Effector memory CD8-positive, alpha-beta T cell (primary cell): ENCODE results near the gene C19orf12.

Experiments
- ATAC-seq: fragments of 150-1000 bp; cut with Tn5 transposase; replicated peaks from 2 replicates; pipeline ENCODE4 v1.10.0; 2021; ENCODE audit warnings: mild to moderate bottlenecking, moderate library complexity
- DNase-seq, 3 experiments: peaks; one replicate each; pipeline ENCODE4 v3.0.0; 2021
- H3K27ac Mint-ChIP-seq, 2 donors: one replicate each; pipeline ENCODE4 v1.8.0; 2022; ENCODE audit warnings: mild to moderate bottlenecking in 2 of 2, mixed read lengths in 2 of 2, moderate library complexity in 2 of 2
- H3K27me3 Mint-ChIP-seq, 2 donors: one replicate each; pipeline ENCODE4 v1.8.0; 2022; ENCODE audit warnings: mixed read lengths in 2 of 2
- H3K36me3 Mint-ChIP-seq: one replicate; pipeline ENCODE4 v1.8.0; 2022; ENCODE audit warnings: mild to moderate bottlenecking, moderate library complexity, mixed read lengths; ENCODE audit not compliant: insufficient read depth
- H3K4me1 Mint-ChIP-seq, 2 donors: one replicate each; pipeline ENCODE4 v1.8.0; 2022; ENCODE audit warnings: low read depth in 2 of 2, mixed read lengths in 2 of 2
- H3K4me3 Mint-ChIP-seq, 2 donors: one replicate each; pipeline ENCODE4 v1.8.0; 2022; ENCODE audit warnings: mild to moderate bottlenecking in 2 of 2, mixed read lengths in 2 of 2, moderate library complexity in 2 of 2
- H3K9me3 Mint-ChIP-seq, 2 donors: one replicate each; pipeline ENCODE4 v1.8.0; 2022; ENCODE audit warnings: mixed read lengths in 2 of 2

C19orf12 gene

DNA sequence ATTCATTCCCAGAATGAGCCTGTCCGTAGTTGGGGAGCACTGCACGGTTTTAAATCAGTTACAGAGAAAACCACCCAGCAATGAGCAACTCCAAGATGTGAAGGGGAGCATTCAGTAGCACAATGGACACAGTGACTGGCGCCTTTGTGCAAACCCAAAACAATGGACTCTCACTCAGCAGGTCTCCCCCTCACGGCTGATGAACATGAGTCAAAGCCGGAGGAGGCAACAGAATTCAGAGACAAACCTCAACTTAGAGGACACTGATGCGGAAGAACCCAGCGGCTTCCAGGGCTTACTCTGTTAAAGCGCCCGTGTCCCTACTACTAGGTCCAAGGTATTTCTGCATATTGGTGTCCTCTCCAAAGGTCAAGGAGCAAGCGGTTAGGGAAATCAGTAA, 32.1 kb downstream of the C19orf12 start:
- Mint-ChIP-seq H3K4me1 (peaks cover 60 to 62% of the 10 kb centered on the region in 2 donors), H3K36me3 (peaks cover 35% of the 10 kb centered on the region), H3K4me3 (peak overlapping the region in 1 of 2 donors; percentile 21), H3K9me3 (no peaks in the 10 kb centered on the region), H3K27me3 (no peaks in the 10 kb centered on the region), H3K27ac (no peak overlapping the region)
- ATAC-seq, result no peak
- no peak for DNase-seq

DNA sequence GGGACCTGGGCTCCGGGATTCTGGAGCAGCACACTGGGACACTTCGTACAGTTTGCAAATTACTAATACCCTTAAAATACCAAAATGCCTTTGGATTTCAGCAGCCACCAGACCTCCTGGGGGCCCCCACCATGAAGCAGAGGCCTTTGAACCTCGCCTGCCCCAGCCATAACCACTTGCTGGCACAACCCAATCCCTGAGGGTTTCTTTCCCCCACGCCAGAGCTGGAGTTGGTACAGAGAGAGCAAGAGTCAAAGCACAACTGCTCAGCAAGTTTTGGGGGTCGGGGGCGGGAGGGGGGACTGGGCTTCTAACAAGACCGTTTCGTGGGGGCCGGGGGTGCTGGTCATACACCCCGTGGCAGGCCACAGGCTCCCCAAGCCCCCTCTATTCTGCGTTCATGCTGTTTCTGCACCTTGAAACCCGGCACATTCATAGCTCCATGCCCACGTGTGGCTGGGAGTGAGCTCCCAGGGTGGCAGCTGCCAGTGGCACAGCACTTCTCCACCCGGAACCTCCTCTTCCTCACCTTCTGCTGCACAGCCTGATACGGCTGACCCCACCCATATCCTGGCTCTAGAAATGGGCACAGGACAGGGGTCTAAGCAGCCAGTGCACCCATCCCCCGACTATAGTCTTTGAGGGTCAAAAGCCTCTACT, 32.7 kb downstream of the C19orf12 start:
- ATAC-seq (no peak), DNase-seq (no peak)
- H3K27ac Mint-ChIP-seq, result peak overlapping the region in 1 of 2 donors; percentile 95
- H3K4me1 Mint-ChIP-seq, result peaks cover 63 to 67% of the 10 kb centered on the region in 2 donors
- no peaks in the 10 kb centered on the region for H3K27me3 Mint-ChIP-seq
- H3K36me3 Mint-ChIP-seq, result peaks cover 39% of the 10 kb centered on the region
- no peaks in the 10 kb centered on the region for H3K9me3 Mint-ChIP-seq
- peak overlapping the region in 1 of 2 donors; percentile 21 for H3K4me3 Mint-ChIP-seq

DNA sequence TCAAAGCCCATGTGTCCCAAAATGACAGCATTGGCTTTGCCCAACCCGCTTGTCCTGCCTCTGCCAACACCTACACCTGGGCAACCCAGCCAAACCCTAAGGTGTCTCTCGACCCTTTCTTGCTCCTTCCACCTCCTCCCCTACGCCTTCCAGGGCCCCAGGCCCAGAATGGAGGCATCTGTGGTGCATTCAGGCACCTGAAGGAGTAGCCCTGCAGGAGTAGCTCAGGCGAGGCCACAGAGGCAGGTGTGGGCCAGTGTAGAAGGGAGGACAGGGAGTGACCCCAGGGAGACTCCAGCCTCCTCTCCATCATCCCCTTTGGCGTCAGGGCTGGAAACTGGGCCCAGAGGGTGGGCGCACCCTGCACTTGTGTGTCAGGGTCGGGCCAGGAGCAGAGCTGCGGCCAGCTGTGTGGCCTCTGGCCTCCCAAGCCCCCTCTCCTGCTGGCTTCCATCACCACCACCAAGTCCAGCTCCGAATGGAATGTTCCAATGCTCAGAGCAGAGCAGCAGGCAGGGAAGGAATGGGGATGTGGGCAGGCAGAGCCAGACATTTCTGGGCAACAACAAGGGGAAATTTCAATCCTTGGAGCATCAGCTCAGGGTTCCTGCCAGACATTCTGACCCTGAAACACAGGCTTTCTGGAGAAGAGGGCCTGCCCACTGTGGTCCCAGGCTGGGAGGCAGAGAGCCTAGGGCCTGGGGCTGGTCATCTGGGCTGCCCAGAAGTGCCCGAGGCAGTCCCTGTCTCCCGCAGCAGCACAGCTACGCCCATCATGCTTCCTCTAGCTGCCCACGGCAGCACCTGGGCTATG, 33.4 kb downstream of the C19orf12 start:
- DNase-seq (no peak), ATAC-seq (no peak)
- no peaks in the 10 kb centered on the region for H3K9me3 Mint-ChIP-seq
- peak overlapping the region; percentile 81 to 84 for H3K4me3 Mint-ChIP-seq
- H3K36me3 Mint-ChIP-seq, result peaks cover 43% of the 10 kb centered on the region
- H3K27me3 Mint-ChIP-seq, result no peaks in the 10 kb centered on the region
- H3K4me1 Mint-ChIP-seq, result peaks cover 65 to 69% of the 10 kb centered on the region in 2 donors
- H3K27ac Mint-ChIP-seq, result peak overlapping the region; percentile 92 to 95

DNA sequence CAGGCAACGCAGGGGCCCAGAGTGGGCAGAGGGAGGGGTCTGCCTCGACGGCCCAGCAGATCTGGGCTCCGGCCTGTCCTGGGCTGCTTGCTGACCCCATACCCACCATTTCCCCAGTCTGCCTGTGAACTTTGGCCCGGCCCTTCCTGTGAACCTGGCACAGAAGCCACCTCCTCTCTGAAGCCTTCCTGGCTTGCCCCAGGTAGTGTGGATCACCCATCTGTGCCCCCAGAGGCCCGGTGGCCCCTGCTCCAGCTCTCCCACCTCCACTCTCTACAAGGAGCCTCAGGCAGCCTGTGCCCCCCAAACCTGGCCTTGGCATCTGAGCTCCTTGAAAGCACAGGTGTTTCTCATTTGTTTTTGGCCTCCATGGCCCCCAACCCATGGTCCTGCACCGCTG, 34.1 kb downstream of the C19orf12 start:
- ATAC-seq, result peak; percentile 0
- Mint-ChIP-seq H3K27me3 (no peaks in the 10 kb centered on the region), H3K36me3 (peaks cover 50% of the 10 kb centered on the region), H3K27ac (peak overlapping the region; percentile 92 to 95), H3K9me3 (no peaks in the 10 kb centered on the region), H3K4me1 (peaks cover 67 to 68% of the 10 kb centered on the region in 2 donors), H3K4me3 (peak overlapping the region; percentile 81 to 84)
- DNase-seq, result no peak

GRCh38 chr19:29680447-29680846, 34.6 kb downstream of the C19orf12 start:
- Mint-ChIP-seq H3K27ac (peak overlapping the region; percentile 92 to 95), H3K27me3 (no peaks in the 10 kb centered on the region), H3K9me3 (no peaks in the 10 kb centered on the region), H3K4me3 (peak overlapping the region; percentile 81 to 84), H3K36me3 (peaks cover 55% of the 10 kb centered on the region), H3K4me1 (peaks cover 68% of the 10 kb centered on the region in 2 donors)
- DNase-seq, result peak; percentile 85 to 87 (median 87)
- ATAC-seq, result peak; percentile 94

- Mint-ChIP-seq H3K27me3 (no peaks in the 10 kb centered on the region), H3K4me1 (peaks cover 65 to 66% of the 10 kb centered on the region in 2 donors), H3K27ac (peak overlapping the region; percentile 92 to 95), H3K9me3 (no peaks in the 10 kb centered on the region), H3K36me3 (peaks cover 62% of the 10 kb centered on the region), H3K4me3 (peak overlapping the region; percentile 81 to 84)
- DNase-seq (no peak), ATAC-seq (no peak)
Observed at GRCh38 chr19:29679598-29680210, 35.4 kb downstream of the C19orf12 start.

DNA sequence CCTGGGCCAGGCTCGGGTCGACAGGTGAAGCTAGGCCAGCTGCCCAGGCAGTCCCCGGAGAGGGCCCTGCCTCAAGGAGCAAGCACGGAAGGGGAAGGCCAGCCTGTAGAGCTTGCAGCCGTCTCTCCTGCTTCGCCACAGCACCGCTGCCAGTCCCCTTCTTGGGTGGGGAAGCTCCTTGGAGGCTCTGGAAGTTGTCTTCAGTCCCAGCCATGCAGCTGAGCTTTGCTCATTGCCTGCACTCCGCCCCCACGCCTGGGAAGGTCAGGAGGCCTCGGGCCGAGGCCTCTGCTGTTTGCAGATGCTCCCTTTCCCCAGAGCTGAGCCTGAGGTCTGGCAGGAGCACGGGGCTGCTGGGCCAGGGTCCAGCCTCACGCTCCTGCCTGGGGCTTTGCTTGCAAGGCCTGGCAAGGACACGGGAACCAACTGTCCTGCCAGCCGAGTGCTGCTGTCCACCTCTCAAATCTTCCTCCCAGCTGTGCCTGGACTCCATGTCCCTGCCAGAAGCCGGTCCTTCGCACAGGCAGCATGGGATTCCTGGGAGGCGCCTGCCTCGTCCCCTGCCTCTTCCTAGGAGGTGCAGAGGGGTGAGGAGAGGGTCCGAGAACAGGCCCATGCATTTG, 36.5 kb downstream of the C19orf12 start:
- no peak for DNase-seq
- ATAC-seq, result no peak
- H3K27me3 Mint-ChIP-seq, result no peaks in the 10 kb centered on the region
- H3K4me1 Mint-ChIP-seq, result peaks cover 64 to 65% of the 10 kb centered on the region in 2 donors
- H3K27ac Mint-ChIP-seq, result peak overlapping the region; percentile 91 to 95
- H3K36me3 Mint-ChIP-seq, result peaks cover 70% of the 10 kb centered on the region
- peak overlapping the region; percentile 75 to 81 for H3K4me3 Mint-ChIP-seq
- H3K9me3 Mint-ChIP-seq, result no peaks in the 10 kb centered on the region

DNA sequence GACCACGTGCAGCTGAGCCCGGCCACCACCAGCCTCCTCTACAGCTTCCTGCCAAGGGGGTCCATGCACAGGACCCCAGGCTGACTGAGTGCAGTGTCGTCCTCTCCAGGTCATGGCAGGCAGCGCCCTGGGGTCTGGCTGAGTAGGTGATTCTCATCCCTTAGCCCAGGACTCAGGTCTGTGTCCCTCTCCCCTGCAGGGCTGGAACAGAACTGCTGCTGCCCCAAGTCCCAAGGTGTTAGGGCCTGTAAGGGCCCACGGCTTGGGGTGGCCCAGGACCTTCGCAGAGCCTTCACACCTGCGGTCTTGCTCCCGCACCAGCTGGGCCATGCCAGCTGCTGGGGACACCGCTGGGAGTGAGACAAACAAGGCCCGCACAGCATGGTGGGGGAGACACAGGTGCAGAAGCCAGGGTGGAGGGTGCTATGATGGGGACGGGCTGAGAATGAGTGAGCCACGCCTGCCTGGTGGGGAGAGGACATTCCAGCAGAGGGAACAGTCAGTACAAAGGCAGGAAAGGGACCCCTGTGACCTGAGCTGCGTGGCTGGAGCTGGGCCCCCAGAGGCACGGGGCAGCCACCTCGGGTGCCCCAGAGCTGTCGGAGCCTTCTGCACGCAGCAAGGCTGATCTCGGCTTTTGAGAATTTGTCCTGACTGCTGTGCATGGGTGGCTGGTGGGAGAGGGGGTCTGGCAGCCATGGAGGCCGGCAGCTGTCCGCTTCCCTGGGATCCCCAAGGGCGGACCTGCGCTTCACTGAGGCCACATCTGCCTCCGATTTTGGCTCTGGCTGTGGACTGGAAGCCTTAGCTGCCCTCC, 37.9 kb downstream of the C19orf12 start:
- Mint-ChIP-seq H3K4me1 (peaks cover 67 to 69% of the 10 kb centered on the region in 2 donors), H3K4me3 (peak overlapping the region; percentile 69 to 75)
- no peak for ATAC-seq

DNA sequence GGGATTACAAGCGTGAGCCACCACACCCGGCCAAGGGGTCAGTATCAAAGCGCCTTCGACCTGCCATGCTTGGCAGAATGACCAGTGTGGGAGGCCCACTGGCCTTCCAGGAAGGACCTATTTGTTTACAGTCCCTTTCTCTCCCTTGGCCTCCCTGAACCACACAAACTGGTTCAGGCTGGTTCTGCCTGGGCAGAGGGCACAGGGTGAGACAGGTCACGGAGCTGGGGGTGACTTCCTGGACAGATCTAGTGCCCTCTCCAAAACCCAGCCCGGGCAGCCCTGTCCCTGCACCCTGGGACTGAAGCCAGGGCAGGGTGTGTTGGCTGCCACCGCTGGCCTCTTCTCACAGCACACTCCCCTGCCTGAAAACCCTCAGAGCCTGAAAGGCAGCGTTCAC, 38.5 kb downstream of the C19orf12 start:
- Mint-ChIP-seq H3K4me3 (peak overlapping the region; percentile 69 to 75), H3K27me3 (no peaks in the 10 kb centered on the region), H3K4me1 (peaks cover 68 to 71% of the 10 kb centered on the region in 2 donors), H3K27ac (peak overlapping the region; percentile 91 to 95), H3K36me3 (peaks cover 88% of the 10 kb centered on the region), H3K9me3 (no peaks in the 10 kb centered on the region)
- no peak for ATAC-seq
- DNase-seq, result no peak

More for the DNA sequence above, 37.9 kb downstream of the C19orf12 start:
- H3K27me3 Mint-ChIP-seq, result no peaks in the 10 kb centered on the region
- H3K36me3 Mint-ChIP-seq, result peaks cover 84% of the 10 kb centered on the region
- DNase-seq, result no peak
- no peaks in the 10 kb centered on the region for H3K9me3 Mint-ChIP-seq
- peak overlapping the region; percentile 91 to 95 for H3K27ac Mint-ChIP-seq

- no peak for ATAC-seq
- Mint-ChIP-seq H3K9me3 (no peaks in the 10 kb centered on the region), H3K4me3 (peak overlapping the region; percentile 69 to 75), H3K27ac (peak overlapping the region; percentile 91 to 95), H3K4me1 (peaks cover 68 to 71% of the 10 kb centered on the region in 2 donors), H3K27me3 (no peaks in the 10 kb centered on the region), H3K36me3 (peaks cover 88% of the 10 kb centered on the region)
- no peak for DNase-seq
Observed at GRCh38 chr19:29675650-29676186, 39.3 kb downstream of the C19orf12 start.

- Mint-ChIP-seq H3K27me3 (no peaks in the 10 kb centered on the region), H3K9me3 (no peaks in the 10 kb centered on the region), H3K4me1 (peaks cover 68 to 71% of the 10 kb centered on the region in 2 donors), H3K36me3 (peaks cover 88% of the 10 kb centered on the region), H3K27ac (peak overlapping the region; percentile 91 to 95), H3K4me3 (peak overlapping the region; percentile 69 to 75)
- ATAC-seq (no peak), DNase-seq (no peak)
Observed at GRCh38 chr19:29675120-29675649, 39.9 kb downstream of the C19orf12 start.
